Measurements from ENCODE around the gene ZNF74. TPM values are rescaled to one million over a fixed set of nuclear protein-coding genes. Genes with fewer than 3 reads are reported as not detected.

The ZNF74 gene
- total RNA-seq, 1 experiment from 2014 or later, result 15.6 TPM

DNA sequence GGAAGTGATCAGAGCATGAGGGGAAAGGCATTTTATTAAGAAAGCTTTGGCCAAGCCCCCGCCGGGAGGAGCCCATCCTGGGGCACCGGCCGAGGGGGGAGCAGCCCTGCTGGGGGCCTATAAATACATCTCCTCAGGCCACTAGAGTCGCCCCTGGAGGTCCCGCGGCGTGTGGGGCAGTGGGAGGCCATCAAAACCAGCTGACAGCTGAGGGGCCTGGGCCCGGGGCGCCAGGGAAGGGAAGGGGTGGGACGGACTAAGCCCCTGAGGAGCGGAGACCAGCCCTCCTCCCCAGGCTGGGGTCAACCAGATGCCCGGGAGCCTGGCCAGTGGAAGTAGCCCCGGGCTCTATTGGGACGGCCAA lies 30.6 kb downstream of the ZNF74 start:
- Mint-ChIP-seq H3K27ac (ENCODE audit: unreplicated experiment) (no peak overlapping the region), H3K4me1 (ENCODE audit: low read depth, unreplicated experiment) (peaks cover 5% of the 10 kb centered on the region), H3K27me3 (ENCODE audit: insufficient read depth, unreplicated experiment) (peaks cover 7% of the 10 kb centered on the region), H3K9me3 (ENCODE audit: unreplicated experiment) (no peaks in the 10 kb centered on the region), H3K4me3 (ENCODE audit: unreplicated experiment) (no peak overlapping the region), H3K36me3 (ENCODE audit: insufficient read depth, unreplicated experiment) (no peaks in the 10 kb centered on the region)
- TF ChIP-seq, protein P1, sequence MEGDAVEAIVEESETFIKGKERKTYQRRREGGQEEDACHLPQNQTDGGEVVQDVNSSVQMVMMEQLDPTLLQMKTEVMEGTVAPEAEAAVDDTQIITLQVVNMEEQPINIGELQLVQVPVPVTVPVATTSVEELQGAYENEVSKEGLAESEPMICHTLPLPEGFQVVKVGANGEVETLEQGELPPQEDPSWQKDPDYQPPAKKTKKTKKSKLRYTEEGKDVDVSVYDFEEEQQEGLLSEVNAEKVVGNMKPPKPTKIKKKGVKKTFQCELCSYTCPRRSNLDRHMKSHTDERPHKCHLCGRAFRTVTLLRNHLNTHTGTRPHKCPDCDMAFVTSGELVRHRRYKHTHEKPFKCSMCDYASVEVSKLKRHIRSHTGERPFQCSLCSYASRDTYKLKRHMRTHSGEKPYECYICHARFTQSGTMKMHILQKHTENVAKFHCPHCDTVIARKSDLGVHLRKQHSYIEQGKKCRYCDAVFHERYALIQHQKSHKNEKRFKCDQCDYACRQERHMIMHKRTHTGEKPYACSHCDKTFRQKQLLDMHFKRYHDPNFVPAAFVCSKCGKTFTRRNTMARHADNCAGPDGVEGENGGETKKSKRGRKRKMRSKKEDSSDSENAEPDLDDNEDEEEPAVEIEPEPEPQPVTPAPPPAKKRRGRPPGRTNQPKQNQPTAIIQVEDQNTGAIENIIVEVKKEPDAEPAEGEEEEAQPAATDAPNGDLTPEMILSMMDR (IDR thresholded peaks at IDR 0.05; ENCODE audit: insufficient read depth in 1 of 2, low read depth in 1 of 2, low read length in 1 of 2, severe bottlenecking in 1 of 2, unreplicated experiment in 1 of 2), result no peak
- DNase-seq, result no peak
- ChIA-PET POLR2A (no interaction called here), CTCF (no interaction called here)
- H3K27me3 ChIP-seq (replicated peaks; ENCODE audit: control insufficient read depth, insufficient read depth, low read length), result peaks cover 1% of the 10 kb centered on the region; the same call in 1 of the 2 replicates
- no peaks in the 10 kb centered on the region for H3K36me3 ChIP-seq (ENCODE audit: control insufficient read depth, insufficient read depth, low read length)
- intact Hi-C loops (cut with micrococcal nuclease; ENCODE audit: unreplicated experiment), result no loop called here
- peaks cover 3% of the 10 kb centered on the region; the same call in 1 of the 2 replicates for H3K4me1 ChIP-seq
- H3K9me3 ChIP-seq, result no peaks in the 10 kb centered on the region
- BruUV-seq (replicated peaks), result no TSS peak
- no peak overlapping the region for H3K4me3 ChIP-seq (ENCODE audit: low read depth, low read length)

DNA sequence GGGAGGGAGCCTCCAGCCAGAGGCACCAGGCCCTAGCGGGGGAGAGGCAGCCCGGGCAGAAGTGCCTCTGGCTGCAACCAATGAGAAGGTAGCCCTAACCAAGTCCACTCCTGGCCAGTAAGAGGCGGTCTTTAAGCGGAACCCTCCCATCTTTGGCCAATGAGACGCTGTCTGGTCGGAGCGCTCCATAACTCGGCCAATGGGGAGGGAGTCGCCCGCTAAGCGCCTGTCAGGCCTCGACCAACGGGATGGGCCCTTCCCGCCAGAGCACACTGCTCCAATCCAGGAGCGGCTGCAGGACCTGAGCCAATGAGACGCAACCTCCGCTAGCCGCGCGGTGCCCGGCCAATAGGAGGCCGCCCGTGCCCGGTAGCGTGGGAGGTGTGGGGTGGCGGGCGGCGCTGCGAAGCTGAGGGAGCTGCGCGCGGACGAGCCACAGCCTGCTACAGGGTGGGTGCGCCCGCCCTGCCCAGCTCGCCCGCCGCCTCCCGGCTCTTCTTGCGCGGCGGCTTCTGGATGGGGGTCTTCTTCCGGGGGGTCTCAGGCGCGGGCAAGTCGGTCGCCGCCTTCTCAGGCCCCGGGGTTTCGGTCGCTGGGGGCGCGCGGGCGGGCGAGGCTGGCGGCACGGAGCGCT lies 31.1 kb downstream of the ZNF74 start:
- no peaks in the 10 kb centered on the region for H3K36me3 ChIP-seq (ENCODE audit: control insufficient read depth, insufficient read depth, low read length)
- intact Hi-C loops (cut with micrococcal nuclease; ENCODE audit: unreplicated experiment), result no loop called here
- Mint-ChIP-seq H3K27ac (ENCODE audit: unreplicated experiment) (no peak overlapping the region), H3K36me3 (ENCODE audit: insufficient read depth, unreplicated experiment) (no peaks in the 10 kb centered on the region), H3K4me3 (ENCODE audit: unreplicated experiment) (no peak overlapping the region), H3K9me3 (ENCODE audit: unreplicated experiment) (no peaks in the 10 kb centered on the region), H3K27me3 (ENCODE audit: insufficient read depth, unreplicated experiment) (peaks cover 7% of the 10 kb centered on the region), H3K4me1 (ENCODE audit: low read depth, unreplicated experiment) (peaks cover 5% of the 10 kb centered on the region)
- no TSS peak for BruUV-seq (replicated peaks)
- no peak for DNase-seq
- POLR2A ChIA-PET, result no interaction called here
- H3K4me1 ChIP-seq, result peaks cover 7% of the 10 kb centered on the region
- CTCF ChIA-PET, result no interaction called here
- peaks cover 2% of the 10 kb centered on the region for H3K27me3 ChIP-seq (replicated peaks; ENCODE audit: control insufficient read depth, insufficient read depth, low read length)
- TF ChIP-seq, protein P1 (IDR thresholded peaks at IDR 0.05; ENCODE audit: insufficient read depth in 1 of 2, low read depth in 1 of 2, low read length in 1 of 2, severe bottlenecking in 1 of 2, unreplicated experiment in 1 of 2), result no peak
- H3K9me3 ChIP-seq, result no peaks in the 10 kb centered on the region
- H3K4me3 ChIP-seq (ENCODE audit: low read depth, low read length), result no peak overlapping the region

GRCh38 chr22:20425566-20426258 lies 31.8 kb downstream of the ZNF74 start:
- Histone ChIP-seq H3K36me3 (ENCODE audit: control insufficient read depth, insufficient read depth, low read length) (no peaks in the 10 kb centered on the region), H3K9me3 (no peaks in the 10 kb centered on the region), H3K4me3 (ENCODE audit: low read depth, low read length) (no peak overlapping the region), H3K4me1 (peaks cover 10% of the 10 kb centered on the region), H3K27me3 (replicated peaks; ENCODE audit: control insufficient read depth, insufficient read depth, low read length) (peaks cover 3% of the 10 kb centered on the region)
- Mint-ChIP-seq H3K27ac (ENCODE audit: unreplicated experiment) (no peak overlapping the region), H3K36me3 (ENCODE audit: insufficient read depth, unreplicated experiment) (no peaks in the 10 kb centered on the region), H3K27me3 (ENCODE audit: insufficient read depth, unreplicated experiment) (peaks cover 7% of the 10 kb centered on the region), H3K4me3 (ENCODE audit: unreplicated experiment) (no peak overlapping the region), H3K4me1 (ENCODE audit: low read depth, unreplicated experiment) (peaks cover 5% of the 10 kb centered on the region), H3K9me3 (ENCODE audit: unreplicated experiment) (no peaks in the 10 kb centered on the region)
- CTCF ChIA-PET, result no interaction called here
- TF ChIP-seq, protein P1 (IDR thresholded peaks at IDR 0.05; ENCODE audit: insufficient read depth in 1 of 2, low read depth in 1 of 2, low read length in 1 of 2, severe bottlenecking in 1 of 2, unreplicated experiment in 1 of 2), result no peak
- no TSS peak for BruUV-seq (replicated peaks)
- POLR2A ChIA-PET, result no interaction called here
- no peak for DNase-seq
- intact Hi-C loops (cut with micrococcal nuclease; ENCODE audit: unreplicated experiment), result no loop called here

Data from Caco-2 (cell line).